ENCODE results near the gene MTERF4.

DNA sequence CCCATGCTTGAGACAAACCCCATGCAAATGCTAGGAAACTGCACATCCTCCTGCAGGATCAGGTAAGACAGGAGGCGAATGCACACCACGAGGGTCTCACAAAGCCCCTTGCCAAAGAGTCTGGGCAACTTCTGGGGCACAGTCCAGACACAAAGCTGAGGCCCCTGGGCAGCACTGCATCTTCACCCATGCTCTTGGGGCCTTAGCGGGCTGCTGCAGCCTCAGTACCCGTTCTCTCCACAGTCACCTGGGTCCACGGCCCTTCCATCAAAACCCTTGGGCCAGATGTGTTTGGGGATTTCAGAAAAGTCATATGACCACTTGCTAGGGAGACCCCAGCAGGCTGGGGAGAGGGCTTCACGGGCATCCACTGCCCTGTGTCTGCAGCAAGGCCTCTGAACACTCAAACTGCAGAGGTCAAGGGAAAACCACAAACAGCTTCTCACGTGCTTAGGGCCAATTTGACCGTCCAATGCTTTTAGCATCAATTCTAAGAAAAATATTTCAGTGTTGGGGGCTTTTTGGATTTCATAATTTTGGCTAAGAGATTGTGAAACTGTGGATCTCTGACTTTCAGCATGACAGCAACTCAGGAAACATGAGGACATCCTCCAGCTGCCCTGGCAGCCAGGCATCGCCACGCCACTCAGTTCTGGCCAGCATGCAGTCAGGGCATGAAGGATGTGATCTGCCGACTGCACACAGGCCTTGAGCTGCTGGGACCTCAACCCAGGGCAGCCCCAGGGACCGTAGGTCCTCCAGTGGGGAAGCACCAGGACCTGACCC is 27.2 kb upstream of the MTERF4 start:
- TF ChIP-seq CTCF (conservative IDR thresholded peaks at IDR 0.05) (no peak), ZFX (IDR thresholded peaks at IDR 0.05) (no peak)

Measured in C4-2B (cell line).